Esophagus squamous epithelium (tissue), 4 donors: ENCODE results near the gene MLLT1.

Experiments used
- POLR2A ChIP-seq, 4 donors: fragments of 450-650 bp; IDR thresholded peaks; one replicate each; pipeline ENCODE4 v1.6.1; 2017; ENCODE audit warnings: antibody characterized with exemption in 4 of 4, mild to moderate bottlenecking in 4 of 4, moderate library complexity in 3 of 4
- TF ChIP-seq, protein P1 (sequence below), 6 experiments: fragments of 450-650 bp in 4 of 6; fragments of 200-600 bp in 2 of 6; sonication (generic) in 2 of 6; IDR thresholded peaks; one replicate each; pipeline ENCODE4 v1.5.1; 2016 to 2019; ENCODE audit warnings: antibody characterized with exemption in 6 of 6, mild to moderate bottlenecking in 4 of 6, moderate library complexity in 4 of 6

- TF ChIP-seq, protein P1, sequence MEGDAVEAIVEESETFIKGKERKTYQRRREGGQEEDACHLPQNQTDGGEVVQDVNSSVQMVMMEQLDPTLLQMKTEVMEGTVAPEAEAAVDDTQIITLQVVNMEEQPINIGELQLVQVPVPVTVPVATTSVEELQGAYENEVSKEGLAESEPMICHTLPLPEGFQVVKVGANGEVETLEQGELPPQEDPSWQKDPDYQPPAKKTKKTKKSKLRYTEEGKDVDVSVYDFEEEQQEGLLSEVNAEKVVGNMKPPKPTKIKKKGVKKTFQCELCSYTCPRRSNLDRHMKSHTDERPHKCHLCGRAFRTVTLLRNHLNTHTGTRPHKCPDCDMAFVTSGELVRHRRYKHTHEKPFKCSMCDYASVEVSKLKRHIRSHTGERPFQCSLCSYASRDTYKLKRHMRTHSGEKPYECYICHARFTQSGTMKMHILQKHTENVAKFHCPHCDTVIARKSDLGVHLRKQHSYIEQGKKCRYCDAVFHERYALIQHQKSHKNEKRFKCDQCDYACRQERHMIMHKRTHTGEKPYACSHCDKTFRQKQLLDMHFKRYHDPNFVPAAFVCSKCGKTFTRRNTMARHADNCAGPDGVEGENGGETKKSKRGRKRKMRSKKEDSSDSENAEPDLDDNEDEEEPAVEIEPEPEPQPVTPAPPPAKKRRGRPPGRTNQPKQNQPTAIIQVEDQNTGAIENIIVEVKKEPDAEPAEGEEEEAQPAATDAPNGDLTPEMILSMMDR (IDR thresholded peaks at IDR 0.05), result no peak
- no peak for TF ChIP-seq POLR2A (IDR thresholded peaks at IDR 0.05)
Measured at GRCh38 chr19:6272913-6273600, 6.7 kb downstream of the MLLT1 start.
